HEK293 (cell line): ENCODE results near the gene ZBTB24.

Source experiments
- CTCF ChIA-PET: fragments of 350-600 bp; formaldehyde crosslinking; extraction: SDS; loops from one replicate; lab custom pipeline; 2021; ENCODE audit warnings: antibody characterized with exemption; lab: Yijun Ruan, JAX
- POLR2A ChIA-PET: fragments of 300-600 bp; formaldehyde crosslinking; extraction: SDS; loops from one replicate; lab custom pipeline; 2020; ENCODE audit warnings: antibody characterized with exemption, inconsistent platforms; lab: Yijun Ruan, JAX
- H3K27ac ChIP-seq: fragments of 200-500 bp; sonication (Bioruptor generic); 2 replicates; pipeline ENCODE4 v1.5.1; 2014; ENCODE audit warnings: low read depth, low read length, control low read depth, inconsistent platforms; ENCODE audit errors: extremely low read depth
- H3K36me3 ChIP-seq, 2 experiments: fragments of 200-500 bp in 1 of 2; sonication (Bioruptor generic) in 1 of 2; 1 replicate in 1 of 2; 2 replicates in 1 of 2; pipeline ENCODE4 v1.5.1; 2014 to 2017; ENCODE audit warnings: inconsistent platforms in 2 of 2, low read length in 2 of 2; ENCODE audit not compliant: control insufficient read depth in 2 of 2, insufficient read depth in 1 of 2
- H3K4me1 ChIP-seq: fragments of 200-500 bp; sonication (Bioruptor generic); 2 replicates; pipeline ENCODE4 v1.5.1; 2014; ENCODE audit warnings: mild to moderate bottlenecking, low read length, inconsistent platforms; ENCODE audit not compliant: control insufficient read depth, insufficient read depth
- H3K4me3 ChIP-seq: 2 replicates; pipeline ENCODE4 v1.5.1; 2011; ENCODE audit warnings: low read depth, mild to moderate bottlenecking, control low read depth, low read length, moderate library complexity
- H3K9me3 ChIP-seq: fragments of 200-500 bp; sonication (Bioruptor generic); 2 replicates; pipeline ENCODE4 v1.5.1; 2014; ENCODE audit warnings: low read depth, low read length, inconsistent platforms; ENCODE audit not compliant: control insufficient read depth, insufficient read depth
- GLIS2 ChIP-seq: fragments of 450-650 bp; formaldehyde crosslinking; IDR thresholded peaks from 2 replicates; pipeline ENCODE4 v1.5.1; 2016; ENCODE audit warnings: missing biosample characterization, missing genetic modification characterization
- SETDB1 ChIP-seq: IDR thresholded peaks from one replicate; pipeline ENCODE4 v1.6.1; 2017; ENCODE audit warnings: mild to moderate bottlenecking, low read length, moderate library complexity, mixed read lengths; ENCODE audit not compliant: insufficient read length
- ZBTB17 ChIP-seq: fragments of 450-650 bp; formaldehyde crosslinking; IDR thresholded peaks from 2 replicates; pipeline ENCODE4 v1.5.1; 2016; ENCODE audit warnings: missing biosample characterization, missing genetic modification characterization
- ZBTB20 ChIP-seq: fragments of 450-650 bp; formaldehyde crosslinking; IDR thresholded peaks from 2 replicates; pipeline ENCODE4 v1.5.1; 2016; ENCODE audit warnings: missing biosample characterization, missing genetic modification characterization
- ZBTB48 ChIP-seq: fragments of 450-650 bp; formaldehyde crosslinking; IDR thresholded peaks from 2 replicates; pipeline ENCODE4 v1.5.1; 2016; ENCODE audit warnings: missing biosample characterization, missing genetic modification characterization
- ZIC2 ChIP-seq: fragments of 450-650 bp; formaldehyde crosslinking; IDR thresholded peaks from 2 replicates; pipeline ENCODE4 v1.5.1; 2016; ENCODE audit warnings: missing biosample characterization, missing genetic modification characterization
- ZNF138 ChIP-seq: fragments of 450-650 bp; formaldehyde crosslinking; IDR thresholded peaks from 2 replicates; pipeline ENCODE4 v1.5.1; 2016; ENCODE audit warnings: missing biosample characterization, missing genetic modification characterization, borderline replicate concordance
- ZNF155 ChIP-seq: fragments of 450-650 bp; formaldehyde crosslinking; IDR thresholded peaks from 2 replicates; pipeline ENCODE4 v1.5.1; 2016; ENCODE audit warnings: missing biosample characterization, missing genetic modification characterization
- ZNF221 ChIP-seq: fragments of 450-650 bp; formaldehyde crosslinking; IDR thresholded peaks from 2 replicates; pipeline ENCODE4 v1.5.1; 2017; ENCODE audit warnings: missing biosample characterization, missing genetic modification characterization, borderline replicate concordance
- ZNF335 ChIP-seq: fragments of 450-650 bp; formaldehyde crosslinking; conservative IDR thresholded peaks from 2 replicates; pipeline ENCODE4 v1.5.1; 2016; ENCODE audit warnings: missing biosample characterization, missing genetic modification characterization
- ZNF341 ChIP-seq: fragments of 450-650 bp; formaldehyde crosslinking; IDR thresholded peaks from 2 replicates; pipeline ENCODE4; 2016; ENCODE audit warnings: low read depth, missing biosample characterization, missing genetic modification characterization
- ZNF473 ChIP-seq: fragments of 450-650 bp; formaldehyde crosslinking; IDR thresholded peaks from 2 replicates; pipeline ENCODE4 v1.5.1; 2017; ENCODE audit warnings: missing biosample characterization, missing genetic modification characterization
- ZNF600 ChIP-seq: fragments of 450-650 bp; formaldehyde crosslinking; IDR thresholded peaks from 2 replicates; pipeline ENCODE4 v1.5.1; 2016; ENCODE audit warnings: missing biosample characterization, missing genetic modification characterization
- ZNF843 ChIP-seq: fragments of 450-650 bp; formaldehyde crosslinking; IDR thresholded peaks from 2 replicates; pipeline ENCODE4 v1.5.1; 2016; ENCODE audit warnings: missing biosample characterization, missing genetic modification characterization
- ZSCAN30 ChIP-seq: fragments of 450-650 bp; IDR thresholded peaks from 2 replicates; pipeline ENCODE4 v1.5.1; 2018; ENCODE audit warnings: missing biosample characterization, mild to moderate bottlenecking, missing genetic modification characterization, moderate library complexity
- TF ChIP-seq, protein P1 (sequence below): fragments of 450-650 bp; formaldehyde crosslinking; IDR thresholded peaks from 2 replicates; pipeline ENCODE4 v1.5.1; 2017; ENCODE audit warnings: missing biosample characterization, missing genetic modification characterization
- TF ChIP-seq, protein P2 (sequence below): fragments of 450-650 bp; formaldehyde crosslinking; IDR thresholded peaks from 2 replicates; pipeline ENCODE4 v1.5.1; 2017; ENCODE audit warnings: missing biosample characterization, mild to moderate bottlenecking, missing genetic modification characterization, moderate library complexity
- TF ChIP-seq, protein P3 (sequence below): fragments of 450-650 bp; formaldehyde crosslinking; IDR thresholded peaks from 2 replicates; pipeline ENCODE4 v1.5.1; 2016; ENCODE audit warnings: missing biosample characterization, missing genetic modification characterization
- TF ChIP-seq, protein P4 (sequence below): fragments of 450-650 bp; formaldehyde crosslinking; IDR thresholded peaks from 2 replicates; pipeline ENCODE4 v1.5.1; 2016; ENCODE audit warnings: missing biosample characterization, missing genetic modification characterization
- TF ChIP-seq, protein P5 (sequence below): fragments of 450-650 bp; formaldehyde crosslinking; IDR thresholded peaks from 2 replicates; pipeline ENCODE4 v1.5.1; 2016; ENCODE audit warnings: missing biosample characterization, missing genetic modification characterization
- TF ChIP-seq, protein P6 (sequence below): fragments of 450-650 bp; formaldehyde crosslinking; optimal IDR thresholded peaks from 2 replicates; pipeline ENCODE3; 2016; ENCODE audit warnings: missing biosample characterization, mild to moderate bottlenecking, missing genetic modification characterization
- TF ChIP-seq, protein P7 (sequence below): fragments of 450-650 bp; formaldehyde crosslinking; IDR thresholded peaks from 2 replicates; pipeline ENCODE4 v1.5.1; 2016; ENCODE audit warnings: missing biosample characterization, missing genetic modification characterization

ZBTB24 gene

DNA sequence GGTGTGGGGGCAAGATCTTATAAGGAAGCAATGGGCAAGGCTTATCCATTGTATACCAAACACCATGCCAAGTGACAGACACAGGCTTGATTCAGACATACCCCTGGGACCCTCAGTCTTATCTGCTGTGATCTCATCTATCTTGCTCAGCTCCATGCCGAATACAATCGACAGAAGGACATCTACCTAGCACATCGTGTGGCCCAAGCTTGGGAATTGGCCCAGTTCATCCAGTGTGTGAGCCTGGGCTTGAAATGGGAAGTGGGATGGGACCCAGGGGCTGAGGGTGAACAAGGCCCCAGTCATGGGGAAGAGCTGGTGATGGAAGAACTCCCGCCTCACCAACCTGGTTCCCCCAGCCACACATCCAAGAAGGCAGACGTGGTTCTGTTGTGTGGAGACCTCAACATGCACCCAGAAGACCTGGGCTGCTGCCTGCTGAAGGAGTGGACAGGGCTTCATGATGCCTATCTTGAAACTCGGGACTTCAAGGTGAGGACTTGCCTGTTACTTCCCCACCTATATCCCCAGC lies 40.6 kb downstream of the ZBTB24 start (continued):
- TF ChIP-seq, protein P1, sequence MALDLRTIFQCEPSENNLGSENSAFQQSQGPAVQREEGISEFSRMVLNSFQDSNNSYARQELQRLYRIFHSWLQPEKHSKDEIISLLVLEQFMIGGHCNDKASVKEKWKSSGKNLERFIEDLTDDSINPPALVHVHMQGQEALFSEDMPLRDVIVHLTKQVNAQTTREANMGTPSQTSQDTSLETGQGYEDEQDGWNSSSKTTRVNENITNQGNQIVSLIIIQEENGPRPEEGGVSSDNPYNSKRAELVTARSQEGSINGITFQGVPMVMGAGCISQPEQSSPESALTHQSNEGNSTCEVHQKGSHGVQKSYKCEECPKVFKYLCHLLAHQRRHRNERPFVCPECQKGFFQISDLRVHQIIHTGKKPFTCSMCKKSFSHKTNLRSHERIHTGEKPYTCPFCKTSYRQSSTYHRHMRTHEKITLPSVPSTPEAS, result no peak

DNA sequence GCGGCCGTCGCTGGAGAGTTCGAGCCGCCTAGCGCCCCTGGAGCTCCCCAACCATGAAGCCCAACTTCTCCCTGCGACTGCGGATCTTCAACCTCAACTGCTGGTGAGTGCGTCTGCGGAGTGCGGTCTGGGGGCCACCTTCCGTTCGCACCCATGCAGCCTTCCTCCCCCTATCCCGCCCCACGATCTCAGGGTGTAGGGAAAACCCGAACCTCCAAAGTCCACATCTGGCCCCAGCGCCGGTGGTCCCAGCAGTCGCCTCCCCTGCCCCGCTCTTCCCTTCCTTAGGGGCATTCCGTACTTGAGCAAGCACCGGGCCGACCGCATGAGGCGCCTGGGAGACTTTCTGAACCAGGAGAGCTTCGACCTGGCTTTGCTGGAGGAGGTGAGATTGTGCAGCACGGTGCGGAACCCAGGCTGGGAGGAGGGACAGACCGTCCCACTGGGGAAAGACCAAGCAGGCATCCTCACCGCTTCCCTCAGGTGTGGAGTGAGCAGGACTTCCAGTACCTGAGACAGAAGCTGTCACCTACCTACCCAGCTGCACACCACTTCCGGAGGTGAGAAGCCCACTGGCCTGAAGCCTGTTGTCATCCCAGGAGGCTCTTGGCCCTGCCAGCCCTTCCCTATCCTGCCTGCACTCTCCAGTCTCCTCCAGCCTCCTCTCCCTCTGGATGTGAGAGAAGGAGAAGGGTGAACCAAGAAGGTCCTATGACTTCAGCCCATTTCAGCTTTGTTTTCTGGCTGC lies 41.8 kb downstream of the ZBTB24 start:
- Histone ChIP-seq H3K4me3 (peak overlapping the region; percentile 82), H3K4me1 (no peaks in the 10 kb centered on the region), H3K27ac (peak overlapping the region; percentile 68; the same call in 1 of the 2 replicates), H3K36me3 (peaks cover 0 to 45% of the 10 kb centered on the region in 2 experiments; a peak in 1 of 3 replicates), H3K9me3 (no peaks in the 10 kb centered on the region)
- ChIA-PET CTCF (interaction anchor here (0.6 to 4.3 kb wide), 10 partner anchors 9 to 846 kb away, joined by 3 to 24 read pairs (median 4); partner anchors contain the start of genes CD164 and MICAL1), POLR2A (interaction anchor here (0.8 to 2.9 kb wide), 11 partner anchors 10 to 1306 kb away, joined by 3 to 17 read pairs (median 5); partner anchors contain the start of genes CD164, MICAL1 and SESN1)
- TF ChIP-seq ZNF843 (tag by site-specific recombination) (peak; percentile 23; the same call in 1 of the 2 replicates), GLIS2 (tag by site-specific recombination) (peak; percentile 60; the same call in 1 of the 2 replicates), ZNF155 (no peak), ZNF341 (tag by site-specific recombination) (peak; percentile 75), ZNF473 (tag by site-specific recombination) (no peak), ZIC2 (tag by site-specific recombination) (0 out of 2 replicates have a peak, but pooled peaks have one; percentile 5), ZSCAN30 (tag by site-specific recombination) (peak; percentile 31; the same call in 1 of the 2 replicates), ZNF335 (tag by site-specific recombination) (peak; percentile 71), ZBTB48 (tag by site-specific recombination) (peak; percentile 67; the same call in 1 of the 2 replicates), ZBTB20 (tag by site-specific recombination) (0 out of 2 replicates have a peak, but pooled peaks have one; percentile 18), SETDB1 (no peak), ZNF138 (no peak), ZNF600 (tag by site-specific recombination) (peak; percentile 92), ZNF221 (tag by site-specific recombination) (no peak), ZBTB17 (tag by site-specific recombination) (peak; percentile 74)
- TF ChIP-seq, protein P2, sequence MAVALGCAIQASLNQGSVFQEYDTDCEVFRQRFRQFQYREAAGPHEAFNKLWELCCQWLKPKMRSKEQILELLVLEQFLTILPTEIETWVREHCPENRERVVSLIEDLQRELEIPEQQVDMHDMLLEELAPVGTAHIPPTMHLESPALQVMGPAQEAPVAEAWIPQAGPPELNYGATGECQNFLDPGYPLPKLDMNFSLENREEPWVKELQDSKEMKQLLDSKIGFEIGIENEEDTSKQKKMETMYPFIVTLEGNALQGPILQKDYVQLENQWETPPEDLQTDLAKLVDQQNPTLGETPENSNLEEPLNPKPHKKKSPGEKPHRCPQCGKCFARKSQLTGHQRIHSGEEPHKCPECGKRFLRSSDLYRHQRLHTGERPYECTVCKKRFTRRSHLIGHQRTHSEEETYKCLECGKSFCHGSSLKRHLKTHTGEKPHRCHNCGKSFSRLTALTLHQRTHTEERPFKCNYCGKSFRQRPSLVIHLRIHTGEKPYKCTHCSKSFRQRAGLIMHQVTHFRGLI, result no peak
- TF ChIP-seq, protein P3, sequence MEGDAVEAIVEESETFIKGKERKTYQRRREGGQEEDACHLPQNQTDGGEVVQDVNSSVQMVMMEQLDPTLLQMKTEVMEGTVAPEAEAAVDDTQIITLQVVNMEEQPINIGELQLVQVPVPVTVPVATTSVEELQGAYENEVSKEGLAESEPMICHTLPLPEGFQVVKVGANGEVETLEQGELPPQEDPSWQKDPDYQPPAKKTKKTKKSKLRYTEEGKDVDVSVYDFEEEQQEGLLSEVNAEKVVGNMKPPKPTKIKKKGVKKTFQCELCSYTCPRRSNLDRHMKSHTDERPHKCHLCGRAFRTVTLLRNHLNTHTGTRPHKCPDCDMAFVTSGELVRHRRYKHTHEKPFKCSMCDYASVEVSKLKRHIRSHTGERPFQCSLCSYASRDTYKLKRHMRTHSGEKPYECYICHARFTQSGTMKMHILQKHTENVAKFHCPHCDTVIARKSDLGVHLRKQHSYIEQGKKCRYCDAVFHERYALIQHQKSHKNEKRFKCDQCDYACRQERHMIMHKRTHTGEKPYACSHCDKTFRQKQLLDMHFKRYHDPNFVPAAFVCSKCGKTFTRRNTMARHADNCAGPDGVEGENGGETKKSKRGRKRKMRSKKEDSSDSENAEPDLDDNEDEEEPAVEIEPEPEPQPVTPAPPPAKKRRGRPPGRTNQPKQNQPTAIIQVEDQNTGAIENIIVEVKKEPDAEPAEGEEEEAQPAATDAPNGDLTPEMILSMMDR, result peak; percentile 41
- TF ChIP-seq, protein P4, sequence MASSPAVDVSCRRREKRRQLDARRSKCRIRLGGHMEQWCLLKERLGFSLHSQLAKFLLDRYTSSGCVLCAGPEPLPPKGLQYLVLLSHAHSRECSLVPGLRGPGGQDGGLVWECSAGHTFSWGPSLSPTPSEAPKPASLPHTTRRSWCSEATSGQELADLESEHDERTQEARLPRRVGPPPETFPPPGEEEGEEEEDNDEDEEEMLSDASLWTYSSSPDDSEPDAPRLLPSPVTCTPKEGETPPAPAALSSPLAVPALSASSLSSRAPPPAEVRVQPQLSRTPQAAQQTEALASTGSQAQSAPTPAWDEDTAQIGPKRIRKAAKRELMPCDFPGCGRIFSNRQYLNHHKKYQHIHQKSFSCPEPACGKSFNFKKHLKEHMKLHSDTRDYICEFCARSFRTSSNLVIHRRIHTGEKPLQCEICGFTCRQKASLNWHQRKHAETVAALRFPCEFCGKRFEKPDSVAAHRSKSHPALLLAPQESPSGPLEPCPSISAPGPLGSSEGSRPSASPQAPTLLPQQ (tag by site-specific recombination), result peak; percentile 70; the same call in 1 of the 2 replicates
- TF ChIP-seq, protein P5, sequence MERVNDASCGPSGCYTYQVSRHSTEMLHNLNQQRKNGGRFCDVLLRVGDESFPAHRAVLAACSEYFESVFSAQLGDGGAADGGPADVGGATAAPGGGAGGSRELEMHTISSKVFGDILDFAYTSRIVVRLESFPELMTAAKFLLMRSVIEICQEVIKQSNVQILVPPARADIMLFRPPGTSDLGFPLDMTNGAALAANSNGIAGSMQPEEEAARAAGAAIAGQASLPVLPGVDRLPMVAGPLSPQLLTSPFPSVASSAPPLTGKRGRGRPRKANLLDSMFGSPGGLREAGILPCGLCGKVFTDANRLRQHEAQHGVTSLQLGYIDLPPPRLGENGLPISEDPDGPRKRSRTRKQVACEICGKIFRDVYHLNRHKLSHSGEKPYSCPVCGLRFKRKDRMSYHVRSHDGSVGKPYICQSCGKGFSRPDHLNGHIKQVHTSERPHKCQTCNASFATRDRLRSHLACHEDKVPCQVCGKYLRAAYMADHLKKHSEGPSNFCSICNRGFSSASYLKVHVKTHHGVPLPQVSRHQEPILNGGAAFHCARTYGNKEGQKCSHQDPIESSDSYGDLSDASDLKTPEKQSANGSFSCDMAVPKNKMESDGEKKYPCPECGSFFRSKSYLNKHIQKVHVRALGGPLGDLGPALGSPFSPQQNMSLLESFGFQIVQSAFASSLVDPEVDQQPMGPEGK (tag by site-specific recombination), result peak; percentile 63; the same call in 1 of the 2 replicates
- TF ChIP-seq, protein P6, sequence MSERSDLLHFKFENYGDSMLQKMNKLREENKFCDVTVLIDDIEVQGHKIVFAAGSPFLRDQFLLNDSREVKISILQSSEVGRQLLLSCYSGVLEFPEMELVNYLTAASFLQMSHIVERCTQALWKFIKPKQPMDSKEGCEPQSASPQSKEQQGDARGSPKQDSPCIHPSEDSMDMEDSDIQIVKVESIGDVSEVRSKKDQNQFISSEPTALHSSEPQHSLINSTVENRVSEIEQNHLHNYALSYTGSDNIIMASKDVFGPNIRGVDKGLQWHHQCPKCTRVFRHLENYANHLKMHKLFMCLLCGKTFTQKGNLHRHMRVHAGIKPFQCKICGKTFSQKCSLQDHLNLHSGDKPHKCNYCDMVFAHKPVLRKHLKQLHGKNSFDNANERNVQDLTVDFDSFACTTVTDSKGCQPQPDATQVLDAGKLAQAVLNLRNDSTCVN (tag by site-specific recombination), result peak; percentile 41
- TF ChIP-seq, protein P7, sequence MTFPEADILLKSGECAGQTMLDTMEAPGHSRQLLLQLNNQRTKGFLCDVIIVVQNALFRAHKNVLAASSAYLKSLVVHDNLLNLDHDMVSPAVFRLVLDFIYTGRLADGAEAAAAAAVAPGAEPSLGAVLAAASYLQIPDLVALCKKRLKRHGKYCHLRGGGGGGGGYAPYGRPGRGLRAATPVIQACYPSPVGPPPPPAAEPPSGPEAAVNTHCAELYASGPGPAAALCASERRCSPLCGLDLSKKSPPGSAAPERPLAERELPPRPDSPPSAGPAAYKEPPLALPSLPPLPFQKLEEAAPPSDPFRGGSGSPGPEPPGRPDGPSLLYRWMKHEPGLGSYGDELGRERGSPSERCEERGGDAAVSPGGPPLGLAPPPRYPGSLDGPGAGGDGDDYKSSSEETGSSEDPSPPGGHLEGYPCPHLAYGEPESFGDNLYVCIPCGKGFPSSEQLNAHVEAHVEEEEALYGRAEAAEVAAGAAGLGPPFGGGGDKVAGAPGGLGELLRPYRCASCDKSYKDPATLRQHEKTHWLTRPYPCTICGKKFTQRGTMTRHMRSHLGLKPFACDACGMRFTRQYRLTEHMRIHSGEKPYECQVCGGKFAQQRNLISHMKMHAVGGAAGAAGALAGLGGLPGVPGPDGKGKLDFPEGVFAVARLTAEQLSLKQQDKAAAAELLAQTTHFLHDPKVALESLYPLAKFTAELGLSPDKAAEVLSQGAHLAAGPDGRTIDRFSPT (tag by site-specific recombination), result no peak
